Muscle layer of duodenum (tissue), 2 donors: ENCODE data around the gene H19.

Source experiments
- H3K27ac ChIP-seq: one replicate; pipeline ENCODE4 v1.7.0; 2013; ENCODE audit warnings: mild to moderate bottlenecking, low read length
- H3K27me3 ChIP-seq: one replicate; pipeline ENCODE4 v1.7.0; 2013; ENCODE audit warnings: low read depth, mild to moderate bottlenecking, control low read depth, low read length
- H3K36me3 ChIP-seq, 2 donors: one replicate each; pipeline ENCODE4 v1.7.0; 2013; ENCODE audit warnings: low read length in 2 of 2, control low read depth in 1 of 2, mild to moderate bottlenecking in 1 of 2; ENCODE audit not compliant: insufficient read depth in 2 of 2, control insufficient read depth in 1 of 2
- H3K4me1 ChIP-seq, 2 donors: one replicate each; pipeline ENCODE4 v1.7.0; 2013; ENCODE audit warnings: low read length in 2 of 2, mild to moderate bottlenecking in 2 of 2, control low read depth in 1 of 2, moderate library complexity in 1 of 2; ENCODE audit not compliant: insufficient read depth in 2 of 2, control insufficient read depth in 1 of 2
- H3K4me3 ChIP-seq, 2 donors: one replicate each; pipeline ENCODE4 v1.7.0; 2013; ENCODE audit warnings: low read length in 2 of 2, low read depth in 1 of 2, mild to moderate bottlenecking in 1 of 2
- H3K9me3 ChIP-seq, 2 donors: one replicate each; pipeline ENCODE4 v1.7.0; 2013; ENCODE audit warnings: low read length in 2 of 2, control low read depth in 1 of 2, mild to moderate bottlenecking in 1 of 2; ENCODE audit not compliant: control insufficient read depth in 1 of 2
- donor health status: healthy.

Gene H19

GRCh38 chr11:1982873-1983600, 14.6 kb downstream of the H19 start:
- no peak overlapping the region for H3K4me3 ChIP-seq
- no peaks in the 10 kb centered on the region for H3K27me3 ChIP-seq
- H3K4me1 ChIP-seq = no peaks in the 10 kb centered on the region
- H3K27ac ChIP-seq = no peak overlapping the region
- no peaks in the 10 kb centered on the region for H3K36me3 ChIP-seq
- no peaks in the 10 kb centered on the region for H3K9me3 ChIP-seq

- H3K4me1 ChIP-seq = no peaks in the 10 kb centered on the region
- H3K27me3 ChIP-seq = no peaks in the 10 kb centered on the region
- H3K4me3 ChIP-seq = no peak overlapping the region
- H3K36me3 ChIP-seq = no peaks in the 10 kb centered on the region
- no peaks in the 10 kb centered on the region for H3K9me3 ChIP-seq
- no peak overlapping the region for H3K27ac ChIP-seq
Measured at GRCh38 chr11:1979607-1980006, 18.0 kb downstream of the H19 start.

- Histone ChIP-seq H3K27me3 (no peaks in the 10 kb centered on the region), H3K4me1 (no peaks in the 10 kb centered on the region), H3K9me3 (no peaks in the 10 kb centered on the region), H3K36me3 (no peaks in the 10 kb centered on the region), H3K4me3 (no peak overlapping the region), H3K27ac (no peak overlapping the region)
Measured at GRCh38 chr11:1978720-1979473, 18.7 kb downstream of the H19 start.

- H3K27ac ChIP-seq = no peak overlapping the region
- no peaks in the 10 kb centered on the region for H3K4me1 ChIP-seq
- no peaks in the 10 kb centered on the region for H3K9me3 ChIP-seq
- no peaks in the 10 kb centered on the region for H3K27me3 ChIP-seq
- no peak overlapping the region for H3K4me3 ChIP-seq
- H3K36me3 ChIP-seq = no peaks in the 10 kb centered on the region
Measured at GRCh38 chr11:1975185-1975584, 22.5 kb downstream of the H19 start.

GRCh38 chr11:1970956-1971355, 26.7 kb downstream of the H19 start:
- Histone ChIP-seq H3K4me1 (no peaks in the 10 kb centered on the region), H3K4me3 (no peak overlapping the region), H3K36me3 (no peaks in the 10 kb centered on the region), H3K27ac (no peak overlapping the region), H3K9me3 (no peaks in the 10 kb centered on the region), H3K27me3 (no peaks in the 10 kb centered on the region)

- H3K36me3 ChIP-seq = no peaks in the 10 kb centered on the region
- H3K4me3 ChIP-seq = no peak overlapping the region
- H3K4me1 ChIP-seq = no peaks in the 10 kb centered on the region
- H3K27me3 ChIP-seq = no peaks in the 10 kb centered on the region
- H3K9me3 ChIP-seq = no peaks in the 10 kb centered on the region
- H3K27ac ChIP-seq = no peak overlapping the region
Measured at GRCh38 chr11:1969776-1970175, 27.9 kb downstream of the H19 start.

GRCh38 chr11:1969035-1969434, 28.6 kb downstream of the H19 start:
- H3K27ac ChIP-seq = no peak overlapping the region
- H3K27me3 ChIP-seq = no peaks in the 10 kb centered on the region
- no peak overlapping the region for H3K4me3 ChIP-seq
- H3K9me3 ChIP-seq = no peaks in the 10 kb centered on the region
- no peaks in the 10 kb centered on the region for H3K36me3 ChIP-seq
- no peaks in the 10 kb centered on the region for H3K4me1 ChIP-seq

GRCh38 chr11:1968454-1969002, 29.1 kb downstream of the H19 start:
- H3K4me3 ChIP-seq = no peak overlapping the region
- H3K9me3 ChIP-seq = no peaks in the 10 kb centered on the region
- H3K27me3 ChIP-seq = no peaks in the 10 kb centered on the region
- no peaks in the 10 kb centered on the region for H3K4me1 ChIP-seq
- H3K36me3 ChIP-seq = no peaks in the 10 kb centered on the region
- H3K27ac ChIP-seq = no peak overlapping the region

- Histone ChIP-seq H3K27me3 (no peaks in the 10 kb centered on the region), H3K36me3 (no peaks in the 10 kb centered on the region), H3K27ac (no peak overlapping the region), H3K4me3 (no peak overlapping the region), H3K9me3 (no peaks in the 10 kb centered on the region), H3K4me1 (no peaks in the 10 kb centered on the region)
Measured at GRCh38 chr11:1967641-1968225, 29.9 kb downstream of the H19 start.

GRCh38 chr11:1966531-1966930, 31.1 kb downstream of the H19 start:
- H3K36me3 ChIP-seq = no peaks in the 10 kb centered on the region
- no peak overlapping the region for H3K27ac ChIP-seq
- H3K4me1 ChIP-seq = no peaks in the 10 kb centered on the region
- H3K4me3 ChIP-seq = no peak overlapping the region
- no peaks in the 10 kb centered on the region for H3K27me3 ChIP-seq
- H3K9me3 ChIP-seq = no peaks in the 10 kb centered on the region

- Histone ChIP-seq H3K27me3 (no peaks in the 10 kb centered on the region), H3K9me3 (no peaks in the 10 kb centered on the region), H3K27ac (no peak overlapping the region), H3K36me3 (no peaks in the 10 kb centered on the region), H3K4me1 (no peaks in the 10 kb centered on the region), H3K4me3 (no peak overlapping the region)
Measured at GRCh38 chr11:1964955-1965354, 32.7 kb downstream of the H19 start.
